ENCODE data around the gene LINS1.

Gene LINS1

GRCh38 chr15:100602064-100602822 lies at the start of gene LINS1, which contains the start of gene ASB7:
LINS1 (minus strand) TSS chr15:100602184; CDS start chr15:100580842, 21,342 bp downstream.
ASB7 (plus strand) TSS chr15:100602589; CDS start chr15:100612217, 9,628 bp downstream.
- DNase-seq: peak; percentile 99

- DNase-seq: no peak
Measured at GRCh38 chr15:100651253-100651652, 49.3 kb upstream of the LINS1 start.

GRCh38 chr15:100650685-100651084 lies 48.7 kb upstream of the LINS1 start:
- no peak for DNase-seq

- no peak for DNase-seq
Measured at GRCh38 chr15:100648951-100649350, 47.0 kb upstream of the LINS1 start.

GRCh38 chr15:100645671-100646070 lies 43.7 kb upstream of the LINS1 start:
- DNase-seq: no peak

- DNase-seq: no peak
Measured at GRCh38 chr15:100642950-100643338, 41.0 kb upstream of the LINS1 start.

GRCh38 chr15:100642213-100642949 lies 40.4 kb upstream of the LINS1 start:
- DNase-seq: no peak

GRCh38 chr15:100638177-100638730 lies 36.3 kb upstream of the LINS1 start:
- no peak for DNase-seq

GRCh38 chr15:100635406-100636071 lies 33.6 kb upstream of the LINS1 start:
- no peak for DNase-seq

GRCh38 chr15:100633763-100634075 lies 31.7 kb upstream of the LINS1 start:
- DNase-seq: no peak

- DNase-seq: no peak
Measured at GRCh38 chr15:100631831-100632230, 29.8 kb upstream of the LINS1 start.

- no peak for DNase-seq
Measured at GRCh38 chr15:100628746-100629145, 26.8 kb upstream of the LINS1 start.

- DNase-seq: peak; percentile 13
Measured at GRCh38 chr15:100627789-100628395, 25.9 kb upstream of the LINS1 start.

- DNase-seq: no peak
Measured at GRCh38 chr15:100623301-100623700, 21.3 kb upstream of the LINS1 start.

- DNase-seq: no peak
Measured at GRCh38 chr15:100616700-100617099, 14.7 kb upstream of the LINS1 start.

GRCh38 chr15:100615801-100616200 lies 13.8 kb upstream of the LINS1 start:
- no peak for DNase-seq

- no peak for DNase-seq
Measured at GRCh38 chr15:100614918-100615317, 12.9 kb upstream of the LINS1 start.

- no peak for DNase-seq
Measured at GRCh38 chr15:100614336-100614735, 12.4 kb upstream of the LINS1 start.

GRCh38 chr15:100613208-100613607 lies 11.2 kb upstream of the LINS1 start:
- DNase-seq: no peak

GRCh38 chr15:100612539-100612938 lies 10.6 kb upstream of the LINS1 start:
- no peak for DNase-seq

- no peak for DNase-seq
Measured at GRCh38 chr15:100602823-100603393, 924 bp upstream of the LINS1 start.

- no peak for DNase-seq
Measured at GRCh38 chr15:100601617-100602063, 344 bp downstream of the LINS1 start.

- DNase-seq: no peak
Measured at GRCh38 chr15:100601163-100601562, 821 bp downstream of the LINS1 start.
